Activated naive CD8-positive, alpha-beta T cell treated with anti-CD3 and anti-CD28 coated beads, Interleukin-2, amount 10 ng/mL, durations not matched to agents 7 days and 5 days (primary cell): ENCODE measurements around the gene KIRREL3. TPM values are rescaled to one million over a fixed set of nuclear protein-coding genes. Genes with fewer than 3 reads are reported as not detected.

Experiments
- ATAC-seq: fragments of 150-1000 bp; cut with Tn5 transposase; one replicate; pipeline ENCODE4 v1.10.0; 2021; ENCODE audit warnings: low read depth, moderate library complexity
- POLR2A ChIA-PET: fragments of 350-600 bp; sonication (Branson Sonifier 250); formaldehyde crosslinking; loops from one replicate; lab custom pipeline; 2021; ENCODE audit warnings: antibody characterized with exemption; lab: Charles Lee
- DNase-seq: peaks from one replicate; pipeline ENCODE4 v3.0.0; 2021
- H3K27ac Mint-ChIP-seq: one replicate; pipeline ENCODE4 v1.8.0; 2022; ENCODE audit warnings: mild to moderate bottlenecking, mixed read lengths
- H3K27me3 Mint-ChIP-seq: one replicate; pipeline ENCODE4 v1.8.0; 2022; ENCODE audit warnings: mild to moderate bottlenecking, moderate library complexity, mixed read lengths
- H3K36me3 Mint-ChIP-seq: one replicate; pipeline ENCODE4 v1.8.0; 2021; ENCODE audit warnings: mild to moderate bottlenecking, mixed read lengths
- H3K4me1 Mint-ChIP-seq: one replicate; pipeline ENCODE4 v1.8.0; 2021; ENCODE audit warnings: mixed read lengths
- H3K4me3 Mint-ChIP-seq: one replicate; pipeline ENCODE4 v1.8.0; 2022; ENCODE audit warnings: mild to moderate bottlenecking, moderate library complexity, mixed read lengths
- H3K9me3 Mint-ChIP-seq: one replicate; pipeline ENCODE4 v1.8.0; 2021; ENCODE audit warnings: mixed read lengths
- total RNA-seq, 2 experiments: library from RNA; stranded (reverse); gene quantifications; one replicate each; pipeline ENCODE4 v1.2.3, GENCODE V29; 2021

KIRREL3 gene
- total RNA-seq, 2 experiments from 2014 or later: not detected

GRCh38 chr11:126992065-126992803, 8.3 kb downstream of the KIRREL3 start:
- POLR2A ChIA-PET: no interaction called here
- Mint-ChIP-seq H3K36me3 (no peaks in the 10 kb centered on the region), H3K4me1 (no peaks in the 10 kb centered on the region), H3K27ac (no peak overlapping the region), H3K27me3 (peaks cover under 1% of the 10 kb centered on the region), H3K9me3 (no peaks in the 10 kb centered on the region), H3K4me3 (no peak overlapping the region)
- DNase-seq (no peak), ATAC-seq (no peak)

DNA sequence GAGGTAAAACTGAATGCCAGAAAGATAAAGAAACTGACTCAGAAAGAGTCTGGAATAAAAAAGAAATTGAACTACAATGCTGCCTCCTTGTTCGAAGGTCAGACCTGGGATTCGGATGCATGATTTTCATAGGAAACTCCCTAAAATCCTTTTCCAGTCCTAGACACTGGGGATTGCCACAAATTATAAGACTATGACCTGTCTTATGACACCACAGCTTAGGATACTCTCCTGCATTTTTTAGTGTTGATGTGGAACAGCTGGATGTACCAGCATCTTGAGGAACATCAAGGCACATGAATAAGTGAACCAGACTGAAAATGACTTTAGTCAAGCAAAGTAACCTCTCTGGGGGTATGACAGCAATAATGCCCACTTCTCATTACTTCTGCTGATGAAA, 9.0 kb downstream of the KIRREL3 start:
- H3K27me3 Mint-ChIP-seq: no peaks in the 10 kb centered on the region
- H3K4me1 Mint-ChIP-seq: no peaks in the 10 kb centered on the region
- DNase-seq: no peak
- ATAC-seq: no peak
- POLR2A ChIA-PET: no interaction called here
- no peaks in the 10 kb centered on the region for H3K36me3 Mint-ChIP-seq
- H3K9me3 Mint-ChIP-seq: no peaks in the 10 kb centered on the region
- H3K27ac Mint-ChIP-seq: no peak overlapping the region
- no peak overlapping the region for H3K4me3 Mint-ChIP-seq

DNA sequence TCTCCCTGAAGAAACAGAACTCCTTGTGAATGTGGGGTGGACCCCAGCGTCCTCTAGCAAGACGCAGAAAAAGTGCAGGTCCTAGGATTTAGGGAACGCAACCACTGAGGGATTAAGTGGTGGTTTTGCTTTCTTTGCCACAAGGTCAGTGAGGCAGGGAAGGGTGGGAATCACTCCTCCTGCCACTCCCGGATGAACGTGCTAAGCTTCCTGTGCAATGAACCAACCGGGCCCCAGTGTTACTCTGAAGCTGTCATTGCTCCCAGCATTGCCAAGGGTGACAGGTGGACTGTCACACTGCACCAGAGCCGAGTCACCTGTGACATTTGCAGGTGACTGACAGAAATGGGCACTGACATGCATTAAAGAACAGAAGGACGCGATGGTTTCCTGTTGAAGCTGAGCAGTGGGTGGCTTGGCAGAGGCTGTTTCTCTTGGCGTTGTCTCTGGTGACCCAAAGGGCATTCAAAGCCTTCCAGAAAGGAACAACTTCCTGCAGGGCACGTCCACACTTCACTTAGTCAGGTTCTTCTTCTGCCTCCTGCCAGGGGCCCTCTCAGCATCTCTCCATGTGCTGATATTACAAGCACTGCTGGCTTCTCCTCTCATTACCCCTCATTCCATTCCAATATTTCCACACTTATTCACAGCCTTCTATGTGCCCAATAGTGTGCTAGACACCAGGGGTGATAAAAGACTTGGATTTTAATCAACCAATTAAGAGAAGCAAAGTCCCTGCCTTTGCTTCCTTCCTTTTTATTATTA, 9.7 kb downstream of the KIRREL3 start:
- Mint-ChIP-seq H3K4me3 (no peak overlapping the region), H3K27me3 (no peaks in the 10 kb centered on the region), H3K4me1 (no peaks in the 10 kb centered on the region), H3K36me3 (no peaks in the 10 kb centered on the region), H3K27ac (no peak overlapping the region), H3K9me3 (no peaks in the 10 kb centered on the region)
- POLR2A ChIA-PET: no interaction called here
- ATAC-seq: no peak
- DNase-seq: no peak

- ATAC-seq (peak; percentile 72), DNase-seq (peak; percentile 68)
- Mint-ChIP-seq H3K27ac (no peak overlapping the region), H3K36me3 (no peaks in the 10 kb centered on the region), H3K9me3 (no peaks in the 10 kb centered on the region), H3K4me3 (no peak overlapping the region), H3K4me1 (no peaks in the 10 kb centered on the region), H3K27me3 (no peaks in the 10 kb centered on the region)
- POLR2A ChIA-PET: no interaction called here
These were observed 10.4 kb downstream of the KIRREL3 start for GRCh38 chr11:126989942-126990715.

- POLR2A ChIA-PET: no interaction called here
- H3K4me3 Mint-ChIP-seq: no peak overlapping the region
- H3K27me3 Mint-ChIP-seq: no peaks in the 10 kb centered on the region
- DNase-seq: no peak
- no peak overlapping the region for H3K27ac Mint-ChIP-seq
- no peaks in the 10 kb centered on the region for H3K4me1 Mint-ChIP-seq
- H3K9me3 Mint-ChIP-seq: no peaks in the 10 kb centered on the region
- no peaks in the 10 kb centered on the region for H3K36me3 Mint-ChIP-seq
- ATAC-seq: no peak
These were observed 11.9 kb downstream of the KIRREL3 start for GRCh38 chr11:126988655-126989054.

- Mint-ChIP-seq H3K9me3 (no peaks in the 10 kb centered on the region), H3K27ac (no peak overlapping the region), H3K36me3 (no peaks in the 10 kb centered on the region), H3K4me3 (no peak overlapping the region), H3K27me3 (peaks cover 7% of the 10 kb centered on the region), H3K4me1 (no peaks in the 10 kb centered on the region)
- POLR2A ChIA-PET: no interaction called here
- ATAC-seq: no peak
- DNase-seq: no peak
These were observed 18.9 kb downstream of the KIRREL3 start for GRCh38 chr11:126981635-126982034.

DNA sequence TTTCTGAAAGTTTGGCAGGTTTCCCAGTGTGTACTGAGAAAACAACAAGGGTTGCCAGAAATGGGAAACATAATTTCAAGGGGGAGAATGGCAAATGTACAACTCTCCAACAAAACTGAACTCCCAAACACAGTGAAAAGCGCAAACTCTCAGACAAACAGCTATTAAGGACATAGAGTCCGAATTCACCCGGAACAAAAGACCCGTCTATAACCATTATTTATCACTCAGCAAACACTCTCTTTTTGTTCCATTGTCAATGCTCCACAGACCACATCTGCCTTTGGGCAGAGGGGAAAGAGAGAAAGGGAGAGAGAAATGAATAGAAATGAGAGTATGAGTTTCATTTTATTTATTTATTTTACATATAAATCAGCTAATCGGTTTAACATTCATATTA, 21.7 kb downstream of the KIRREL3 start:
- POLR2A ChIA-PET: no interaction called here
- no peak overlapping the region for H3K27ac Mint-ChIP-seq
- ATAC-seq (no peak), DNase-seq (no peak)
- no peaks in the 10 kb centered on the region for H3K4me1 Mint-ChIP-seq
- no peak overlapping the region for H3K4me3 Mint-ChIP-seq
- H3K27me3 Mint-ChIP-seq: peaks cover 7% of the 10 kb centered on the region
- H3K9me3 Mint-ChIP-seq: no peaks in the 10 kb centered on the region
- H3K36me3 Mint-ChIP-seq: no peaks in the 10 kb centered on the region

GRCh38 chr11:126978165-126978564, 22.4 kb downstream of the KIRREL3 start:
- Mint-ChIP-seq H3K4me1 (no peaks in the 10 kb centered on the region), H3K4me3 (no peak overlapping the region), H3K27ac (no peak overlapping the region), H3K36me3 (no peaks in the 10 kb centered on the region), H3K9me3 (no peaks in the 10 kb centered on the region), H3K27me3 (peaks cover 7% of the 10 kb centered on the region)
- ATAC-seq: no peak
- no peak for DNase-seq
- POLR2A ChIA-PET: no interaction called here

DNA sequence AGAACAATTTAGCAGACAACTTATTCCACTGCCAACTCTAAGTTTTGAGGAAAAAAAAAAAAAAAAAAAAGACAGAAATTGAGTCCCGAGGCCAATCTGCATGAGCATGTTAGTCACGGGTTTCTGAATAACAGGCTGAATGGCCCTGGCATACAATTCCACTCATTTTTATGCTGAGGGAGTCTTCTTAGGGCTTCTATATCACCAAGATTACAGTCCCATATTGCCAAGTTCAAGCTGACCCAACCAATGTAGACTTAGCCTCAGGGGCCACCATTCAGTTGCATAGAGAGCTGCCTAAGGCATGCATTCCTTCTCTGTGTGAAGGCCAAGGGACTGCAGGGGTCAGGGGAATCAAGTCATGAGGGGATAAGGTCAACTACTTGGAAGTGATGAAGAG, 27.5 kb downstream of the KIRREL3 start:
- Mint-ChIP-seq H3K9me3 (no peaks in the 10 kb centered on the region), H3K4me3 (no peak overlapping the region), H3K4me1 (no peaks in the 10 kb centered on the region), H3K27ac (no peak overlapping the region), H3K36me3 (no peaks in the 10 kb centered on the region), H3K27me3 (peaks cover 6% of the 10 kb centered on the region)
- DNase-seq (no peak), ATAC-seq (no peak)
- POLR2A ChIA-PET: no interaction called here

DNA sequence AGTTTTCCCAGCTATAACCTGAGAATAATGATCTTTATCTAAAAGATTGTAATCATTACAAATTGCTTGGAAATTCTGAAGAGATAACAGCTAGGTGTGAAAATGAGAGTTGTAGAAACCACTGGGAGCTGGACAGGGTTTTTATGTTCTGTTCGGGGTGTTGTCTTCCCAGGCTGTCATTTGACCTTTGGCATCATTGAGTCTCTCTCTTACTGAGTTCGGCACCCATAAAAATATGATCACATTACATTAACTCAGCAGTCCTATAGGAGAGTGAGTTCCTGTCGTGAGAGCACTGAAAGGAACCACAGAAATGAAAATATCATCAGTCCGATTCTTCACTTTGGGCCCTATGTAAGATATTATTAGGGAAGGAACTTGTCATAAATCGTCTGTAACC, 29.3 kb downstream of the KIRREL3 start:
- Mint-ChIP-seq H3K4me3 (no peak overlapping the region), H3K4me1 (no peaks in the 10 kb centered on the region), H3K27me3 (peaks cover 6% of the 10 kb centered on the region), H3K27ac (no peak overlapping the region), H3K9me3 (no peaks in the 10 kb centered on the region), H3K36me3 (no peaks in the 10 kb centered on the region)
- no peak for DNase-seq
- POLR2A ChIA-PET: no interaction called here
- no peak for ATAC-seq

- Mint-ChIP-seq H3K27ac (no peak overlapping the region), H3K36me3 (no peaks in the 10 kb centered on the region), H3K4me1 (no peaks in the 10 kb centered on the region), H3K4me3 (no peak overlapping the region), H3K27me3 (peaks cover 6% of the 10 kb centered on the region), H3K9me3 (no peaks in the 10 kb centered on the region)
- POLR2A ChIA-PET: no interaction called here
- DNase-seq: no peak
- ATAC-seq: no peak
These were observed 30.6 kb downstream of the KIRREL3 start for GRCh38 chr11:126969865-126970479.

DNA sequence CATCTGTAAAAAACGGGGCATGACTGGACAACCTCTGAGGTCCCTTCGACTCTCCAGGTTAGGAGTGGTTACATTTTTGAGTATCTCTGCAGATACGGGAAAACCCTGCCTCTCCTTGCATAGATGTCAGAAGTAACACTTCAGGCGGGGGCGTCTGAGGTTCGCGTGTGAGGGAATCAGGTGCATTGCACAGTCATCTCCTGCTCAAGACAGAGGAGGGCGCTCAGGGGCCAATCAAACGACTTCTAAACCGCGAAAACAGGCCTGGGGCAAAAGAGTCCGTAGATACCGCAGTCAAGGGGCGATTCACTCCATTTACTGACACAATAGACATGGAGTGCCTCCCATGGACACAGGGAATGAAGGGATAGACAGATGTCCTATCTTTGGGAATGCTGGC, 31.7 kb downstream of the KIRREL3 start:
- Mint-ChIP-seq H3K4me1 (no peaks in the 10 kb centered on the region), H3K36me3 (no peaks in the 10 kb centered on the region), H3K27ac (no peak overlapping the region), H3K4me3 (no peak overlapping the region), H3K9me3 (no peaks in the 10 kb centered on the region), H3K27me3 (peaks cover 6% of the 10 kb centered on the region)
- ATAC-seq (no peak), DNase-seq (no peak)
- POLR2A ChIA-PET: no interaction called here

DNA sequence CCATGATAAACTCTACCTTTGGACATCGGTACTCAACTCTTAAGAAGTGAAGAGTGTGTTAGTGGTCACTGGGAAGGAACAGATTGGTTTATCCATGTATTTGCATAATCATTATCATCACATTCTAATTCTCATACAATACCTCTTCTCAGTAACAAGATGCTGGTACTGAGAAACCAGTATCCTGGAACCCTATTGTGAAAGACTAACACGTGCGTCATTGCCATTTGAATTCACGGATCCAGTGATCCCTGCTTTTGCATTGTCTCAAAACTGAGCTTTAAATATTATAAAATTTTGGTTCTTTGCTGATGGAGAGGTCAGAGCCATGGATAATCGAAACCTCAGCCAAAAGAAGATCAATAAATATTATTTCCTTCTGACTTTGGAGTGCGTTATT, 35.2 kb downstream of the KIRREL3 start:
- POLR2A ChIA-PET: no interaction called here
- no peak for ATAC-seq
- Mint-ChIP-seq H3K4me1 (no peaks in the 10 kb centered on the region), H3K27ac (no peak overlapping the region), H3K4me3 (no peak overlapping the region), H3K36me3 (no peaks in the 10 kb centered on the region), H3K27me3 (peaks cover 6% of the 10 kb centered on the region), H3K9me3 (no peaks in the 10 kb centered on the region)
- DNase-seq: no peak
